HG02678 (cell line): ENCODE results near the gene HBB.

Experiments
- ATAC-seq: cut with Tn5 transposase; IDR thresholded peaks from one replicate; pipeline ENCODE4 v1.9.1; 2021; ENCODE audit warnings: mild to moderate bottlenecking, moderate library complexity; ENCODE audit not compliant: unreplicated experiment

Gene HBB

GRCh38 chr11:5247472-5248192, 20.8 kb upstream of the HBB start:
- ATAC-seq = no peak

- ATAC-seq = no peak
Measured at GRCh38 chr11:5246772-5247471, 20.1 kb upstream of the HBB start.

- ATAC-seq = no peak
Measured at GRCh38 chr11:5245155-5245554, 18.3 kb upstream of the HBB start.

- ATAC-seq = no peak
Measured at GRCh38 chr11:5243816-5244180, 16.9 kb upstream of the HBB start.

GRCh38 chr11:5242933-5243815, 16.3 kb upstream of the HBB start:
- ATAC-seq = peak; percentile 67

GRCh38 chr11:5242208-5242607, 15.3 kb upstream of the HBB start:
- no peak for ATAC-seq

GRCh38 chr11:5241458-5241857, 14.6 kb upstream of the HBB start:
- no peak for ATAC-seq

- ATAC-seq = no peak
Measured at GRCh38 chr11:5240458-5240857, 13.6 kb upstream of the HBB start.

- ATAC-seq = no peak
Measured at GRCh38 chr11:5240056-5240455, 13.2 kb upstream of the HBB start.

- ATAC-seq = no peak
Measured at GRCh38 chr11:5239046-5239445, 12.2 kb upstream of the HBB start.

- ATAC-seq = no peak
Measured at GRCh38 chr11:5238486-5238885, 11.6 kb upstream of the HBB start.

GRCh38 chr11:5237420-5237819, 10.5 kb upstream of the HBB start:
- ATAC-seq = no peak

- no peak for ATAC-seq
Measured at GRCh38 chr11:5235364-5236095, 8.7 kb upstream of the HBB start.

GRCh38 chr11:5234381-5234834, 7.5 kb upstream of the HBB start, which contains the start of gene HBD:
Gene HBD (minus strand): TSS chr11:5234483. CDS start chr11:5234433, 50 bp downstream.
- ATAC-seq = peak; percentile 78

GRCh38 chr11:5233307-5233706, 6.4 kb upstream of the HBB start:
- no peak for ATAC-seq

GRCh38 chr11:5232821-5233220, 6.0 kb upstream of the HBB start:
- no peak for ATAC-seq

- no peak for ATAC-seq
Measured at GRCh38 chr11:5232176-5232575, 5.3 kb upstream of the HBB start.

GRCh38 chr11:5231111-5231510, 4.2 kb upstream of the HBB start:
- ATAC-seq = no peak

GRCh38 chr11:5230266-5230665, 3.4 kb upstream of the HBB start:
- ATAC-seq = no peak

GRCh38 chr11:5229796-5230195, 2.9 kb upstream of the HBB start:
- ATAC-seq = no peak

- ATAC-seq = peak; percentile 73
Measured at GRCh38 chr11:5229356-5229755, 2.5 kb upstream of the HBB start.
